Right atrium auricular region (tissue), 2 donors: ENCODE data around the gene NEBL. TPM values are rescaled to one million over a fixed set of nuclear protein-coding genes. Genes with fewer than 3 reads are reported as not detected.

ENCODE experiments used
- DNase-seq: peaks from one replicate; pipeline ENCODE4 v3.0.0-alpha.2; 2019; ENCODE audit warnings: low spot score
- H3K27ac ChIP-seq, 2 donors: fragments of 200-600 bp; sonication (generic); 1 replicate in 1 of 2; 2 replicates in 1 of 2; pipeline ENCODE4 v1.5.1; 2016 to 2019
- H3K27me3 ChIP-seq, 2 donors: fragments of 200-600 bp; sonication (generic); one replicate each; pipeline versions ENCODE4 v1.5.1 to v1.6.0; 2017 to 2019
- H3K36me3 ChIP-seq: fragments of 200-600 bp; sonication (generic); one replicate; pipeline ENCODE4 v1.5.1; 2016
- H3K4me1 ChIP-seq, 2 donors: fragments of 200-600 bp; sonication (generic); one replicate each; pipeline versions ENCODE4 v1.5.1 to v1.6.0; 2017 to 2019
- H3K4me3 ChIP-seq, 2 donors: fragments of 200-600 bp; sonication (generic); 1 replicate in 1 of 2; 2 replicates in 1 of 2; pipeline ENCODE4 v1.5.1; 2017 to 2019; ENCODE audit warnings: mild to moderate bottlenecking in 1 of 2, moderate library complexity in 1 of 2
- H3K9me3 ChIP-seq, 2 donors: fragments of 200-600 bp; sonication (generic); one replicate each; pipeline ENCODE4 v1.5.1; 2019
- total RNA-seq, 2 donors: library from RNA; depleted of rRNA; stranded (reverse); fragments of >200 nt; gene quantifications; one replicate each; pipeline ENCODE4 v1.1.0, GENCODE V29; 2016
- TF ChIP-seq, protein P1 (sequence below), 2 donors: fragments of 200-600 bp; sonication (generic); IDR thresholded peaks; one replicate each; pipeline ENCODE4 v1.5.1; 2019; ENCODE audit warnings: antibody characterized with exemption in 2 of 2

The NEBL gene
- total RNA-seq, 2 donors from 2014 or later: 304 to 550 TPM

DNA sequence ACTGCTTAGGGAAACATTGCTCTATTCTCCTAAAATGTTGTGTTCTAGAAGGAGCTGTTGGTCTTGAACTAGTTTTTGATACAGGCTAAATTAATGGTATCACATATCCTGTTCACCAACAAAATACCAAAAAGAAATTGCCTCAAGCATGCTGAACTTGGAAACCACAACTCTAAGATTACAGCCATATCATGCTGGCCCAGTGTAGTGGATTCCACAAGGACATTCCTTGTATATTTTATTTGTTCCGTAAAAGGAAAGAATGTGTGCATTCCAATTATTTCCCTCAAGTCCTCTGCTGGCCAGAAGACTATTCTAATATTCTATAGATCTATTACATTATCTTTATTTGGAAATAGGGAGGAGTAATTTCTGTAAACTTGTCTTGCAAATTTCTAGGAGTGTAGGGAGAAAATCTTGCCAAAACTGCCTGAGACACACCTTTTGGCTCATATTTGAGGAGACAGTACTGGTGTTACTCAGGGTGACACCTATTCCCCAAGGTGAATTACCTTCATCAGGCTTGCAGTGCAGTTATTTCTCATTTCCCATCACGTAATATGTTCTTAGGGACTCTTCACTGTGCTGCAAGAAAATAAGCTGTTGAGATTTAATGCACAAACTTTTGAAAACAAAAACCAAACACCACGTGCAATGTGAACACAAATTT is 1.9 kb upstream of the NEBL start:
- Histone ChIP-seq H3K4me1 (no peaks in the 10 kb centered on the region), H3K9me3 (no peaks in the 10 kb centered on the region), H3K4me3 (no peak overlapping the region), H3K27ac (peak overlapping the region in 1 of 2 donors; percentile 93), H3K27me3 (no peaks in the 10 kb centered on the region), H3K36me3 (peaks cover 6% of the 10 kb centered on the region)
- TF ChIP-seq, protein P1, sequence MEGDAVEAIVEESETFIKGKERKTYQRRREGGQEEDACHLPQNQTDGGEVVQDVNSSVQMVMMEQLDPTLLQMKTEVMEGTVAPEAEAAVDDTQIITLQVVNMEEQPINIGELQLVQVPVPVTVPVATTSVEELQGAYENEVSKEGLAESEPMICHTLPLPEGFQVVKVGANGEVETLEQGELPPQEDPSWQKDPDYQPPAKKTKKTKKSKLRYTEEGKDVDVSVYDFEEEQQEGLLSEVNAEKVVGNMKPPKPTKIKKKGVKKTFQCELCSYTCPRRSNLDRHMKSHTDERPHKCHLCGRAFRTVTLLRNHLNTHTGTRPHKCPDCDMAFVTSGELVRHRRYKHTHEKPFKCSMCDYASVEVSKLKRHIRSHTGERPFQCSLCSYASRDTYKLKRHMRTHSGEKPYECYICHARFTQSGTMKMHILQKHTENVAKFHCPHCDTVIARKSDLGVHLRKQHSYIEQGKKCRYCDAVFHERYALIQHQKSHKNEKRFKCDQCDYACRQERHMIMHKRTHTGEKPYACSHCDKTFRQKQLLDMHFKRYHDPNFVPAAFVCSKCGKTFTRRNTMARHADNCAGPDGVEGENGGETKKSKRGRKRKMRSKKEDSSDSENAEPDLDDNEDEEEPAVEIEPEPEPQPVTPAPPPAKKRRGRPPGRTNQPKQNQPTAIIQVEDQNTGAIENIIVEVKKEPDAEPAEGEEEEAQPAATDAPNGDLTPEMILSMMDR (IDR thresholded peaks at IDR 0.05): no peak
- DNase-seq: no peak

DNA sequence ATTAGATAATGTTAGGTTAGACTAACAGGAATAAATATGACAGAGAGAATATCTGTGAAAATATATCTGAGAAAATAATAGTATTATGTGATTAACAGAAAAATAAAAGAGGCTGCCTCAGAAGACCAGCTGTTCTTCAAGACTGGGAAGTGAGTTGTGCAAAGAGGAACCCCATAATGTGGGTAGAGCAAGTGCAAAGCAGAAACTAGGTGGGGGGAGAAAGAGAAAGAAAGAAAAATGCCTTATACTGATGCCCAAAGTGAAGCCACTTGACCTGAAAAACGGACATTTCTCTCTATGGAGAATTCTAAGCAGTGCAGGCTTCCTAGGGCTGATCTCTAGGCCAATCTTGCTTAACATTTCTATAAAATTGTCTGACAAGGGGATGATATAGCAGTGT is 3.8 kb downstream of the NEBL start:
- H3K36me3 ChIP-seq: peaks cover 23% of the 10 kb centered on the region
- TF ChIP-seq, protein P1 (IDR thresholded peaks at IDR 0.05): no peak
- peak overlapping the region; percentile 49 to 51 for H3K4me3 ChIP-seq

DNA sequence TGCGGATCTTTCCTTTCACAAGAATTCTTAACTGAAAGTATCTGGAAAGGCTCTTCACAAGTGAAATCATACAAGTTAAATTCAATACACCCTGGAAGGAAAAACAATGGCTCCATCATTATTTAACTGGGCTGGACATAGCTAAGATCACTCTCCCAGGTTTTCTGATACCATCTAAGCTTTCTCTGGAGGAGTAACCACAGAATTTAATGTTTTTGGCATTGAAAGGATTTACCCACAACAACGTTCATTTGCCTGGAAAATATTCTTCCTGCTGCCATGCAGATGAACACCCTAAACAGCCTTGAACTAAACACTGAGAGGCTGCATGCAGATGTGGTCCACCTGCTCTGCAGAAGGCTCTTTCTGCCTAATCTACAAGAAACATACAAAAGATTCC is 4.3 kb downstream of the NEBL start:
- no peak for DNase-seq
- TF ChIP-seq, protein P1 (IDR thresholded peaks at IDR 0.05): no peak
- H3K4me1 ChIP-seq: no peaks in the 10 kb centered on the region
- H3K27ac ChIP-seq: peak overlapping the region; percentile 83 to 93
- no peaks in the 10 kb centered on the region for H3K27me3 ChIP-seq
- peaks cover 25% of the 10 kb centered on the region for H3K36me3 ChIP-seq
- H3K9me3 ChIP-seq: no peaks in the 10 kb centered on the region
- peak overlapping the region; percentile 49 to 51 for H3K4me3 ChIP-seq

More for the DNA sequence above, 3.8 kb downstream of the NEBL start:
- Histone ChIP-seq H3K27ac (peak overlapping the region; percentile 83 to 93), H3K4me1 (no peaks in the 10 kb centered on the region), H3K27me3 (no peaks in the 10 kb centered on the region), H3K9me3 (no peaks in the 10 kb centered on the region)
- no peak for DNase-seq

DNA sequence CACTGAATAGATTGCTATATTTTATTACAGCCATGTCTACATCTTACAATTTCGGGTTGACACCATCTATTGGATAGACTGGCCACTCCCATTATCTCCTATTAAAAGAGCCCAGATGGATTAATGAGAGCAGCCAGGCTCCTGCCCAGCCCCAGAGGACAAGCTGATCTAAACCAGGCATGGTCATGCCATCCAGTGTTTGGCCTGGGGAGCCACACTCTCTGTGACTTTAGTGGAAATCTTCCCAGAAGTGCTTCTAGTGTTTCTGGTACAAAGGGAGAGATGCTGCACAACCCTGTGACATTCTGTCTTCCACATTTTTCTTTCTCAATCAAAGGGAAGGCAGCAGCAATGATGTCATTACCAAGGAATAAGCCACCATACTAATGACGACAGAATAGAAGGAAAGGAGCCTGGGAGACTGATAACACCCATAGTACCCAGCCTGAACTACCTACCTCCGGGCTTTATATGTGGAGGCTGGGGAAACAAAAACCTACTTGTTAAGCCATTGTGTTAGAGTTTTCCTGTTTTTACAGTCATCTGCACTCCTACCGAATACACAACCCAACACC is 5.0 kb downstream of the NEBL start:
- no peaks in the 10 kb centered on the region for H3K27me3 ChIP-seq
- H3K9me3 ChIP-seq: no peaks in the 10 kb centered on the region
- H3K4me3 ChIP-seq: peak overlapping the region; percentile 49 to 51
- H3K36me3 ChIP-seq: peaks cover 32% of the 10 kb centered on the region
- DNase-seq: no peak
- TF ChIP-seq, protein P1 (IDR thresholded peaks at IDR 0.05): no peak
- peak overlapping the region; percentile 83 to 93 for H3K27ac ChIP-seq
- H3K4me1 ChIP-seq: no peaks in the 10 kb centered on the region

DNA sequence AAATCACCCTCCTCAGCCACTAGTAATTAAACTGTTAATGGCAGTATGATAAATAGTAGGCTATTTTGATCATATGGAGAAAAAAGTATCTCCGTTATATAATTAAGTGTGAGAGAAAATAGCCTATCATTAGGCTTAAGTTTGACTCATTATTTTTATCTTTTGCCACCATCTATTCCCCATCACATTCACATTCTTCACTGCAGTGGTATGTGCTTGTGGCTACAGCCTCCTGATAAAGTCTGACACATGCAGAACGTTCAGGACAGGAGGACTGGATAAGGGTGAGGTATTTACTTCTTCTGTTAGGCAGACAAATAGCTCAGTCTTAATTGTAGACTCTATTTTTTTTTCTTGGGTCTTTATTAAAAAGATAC is 5.8 kb downstream of the NEBL start:
- Histone ChIP-seq H3K27me3 (no peaks in the 10 kb centered on the region), H3K9me3 (no peaks in the 10 kb centered on the region), H3K4me1 (no peaks in the 10 kb centered on the region), H3K36me3 (peaks cover 40% of the 10 kb centered on the region), H3K27ac (peak overlapping the region; percentile 83 to 93), H3K4me3 (peak overlapping the region; percentile 33 to 51)
- DNase-seq: no peak
- TF ChIP-seq, protein P1 (IDR thresholded peaks at IDR 0.05): no peak
